Epidermal melanocyte (primary cell): Measurements from ENCODE around the gene TDRD9.

Experiments
- DNase-seq: peaks from one replicate; pipeline ENCODE4 v3.0.0; 2011; ENCODE audit warnings: low spot score; ENCODE audit not compliant: insufficient read length

The TDRD9 gene

GRCh38 chr14:103890821-103891666 is 37.2 kb upstream of the TDRD9 start:
- no peak for DNase-seq

- DNase-seq, result no peak
Measured at GRCh38 chr14:103891667-103892215, 36.5 kb upstream of the TDRD9 start.

- no peak for DNase-seq
Measured at GRCh38 chr14:103892247-103892646, 36.0 kb upstream of the TDRD9 start.

GRCh38 chr14:103894034-103894722 is 34.1 kb upstream of the TDRD9 start:
- DNase-seq, result no peak

- DNase-seq, result no peak
Measured at GRCh38 chr14:103894723-103895059, 33.6 kb upstream of the TDRD9 start.

GRCh38 chr14:103896578-103896977 is 31.7 kb upstream of the TDRD9 start:
- no peak for DNase-seq

- no peak for DNase-seq
Measured at GRCh38 chr14:103897075-103897947, 30.9 kb upstream of the TDRD9 start.

- no peak for DNase-seq
Measured at GRCh38 chr14:103898204-103898603, 30.1 kb upstream of the TDRD9 start.

GRCh38 chr14:103898711-103899110 is 29.5 kb upstream of the TDRD9 start:
- DNase-seq, result no peak

- DNase-seq, result no peak
Measured at GRCh38 chr14:103899316-103899715, 28.9 kb upstream of the TDRD9 start.

GRCh38 chr14:103899833-103900232 is 28.4 kb upstream of the TDRD9 start:
- DNase-seq, result no peak

GRCh38 chr14:103904493-103905107 is 23.7 kb upstream of the TDRD9 start:
- no peak for DNase-seq

- no peak for DNase-seq
Measured at GRCh38 chr14:103905842-103906456, 22.3 kb upstream of the TDRD9 start.

- DNase-seq, result no peak
Measured at GRCh38 chr14:103908580-103908979, 19.7 kb upstream of the TDRD9 start.

GRCh38 chr14:103909531-103910261 is 18.6 kb upstream of the TDRD9 start:
- DNase-seq, result no peak

- peak; percentile 65 for DNase-seq
Measured at GRCh38 chr14:103910262-103910935, 17.9 kb upstream of the TDRD9 start.

- DNase-seq, result no peak
Measured at GRCh38 chr14:103910984-103911383, 17.3 kb upstream of the TDRD9 start.

GRCh38 chr14:103915616-103916015 is 12.6 kb upstream of the TDRD9 start:
- no peak for DNase-seq

- DNase-seq, result no peak
Measured at GRCh38 chr14:103916636-103917262, 11.5 kb upstream of the TDRD9 start.
